NCI-H774 (cell line): ENCODE results near the gene TTC38.
"Not testable (repeated sequence)": the region's sequence is repeated elsewhere in the genome, so short reads cannot be mapped to it uniquely, and the experiment has no call there.

ENCODE experiments used
- DNase-seq: peaks from one replicate; lab custom pipeline; 2025; lab: John Stamatoyannopoulos, UW

The TTC38 gene

GRCh38 chr22:46246178-46246577 lies 21.6 kb upstream of the TTC38 start:
- no peak for DNase-seq

GRCh38 chr22:46247443-46247975 lies 20.3 kb upstream of the TTC38 start:
- DNase-seq, result no peak

- peak; percentile 61 for DNase-seq
Observed at GRCh38 chr22:46250035-46250782, 17.6 kb upstream of the TTC38 start, which contains the start of gene CDPF1. Gene CDPF1, minus strand, starts transcription at chr22:46250293. Its CDS starts 2,009 bp downstream, at chr22:46248284.

- no peak for DNase-seq
Observed at GRCh38 chr22:46250783-46251125, 17.1 kb upstream of the TTC38 start.

GRCh38 chr22:46251266-46251665 lies 16.5 kb upstream of the TTC38 start:
- DNase-seq, result no peak

- DNase-seq, result no peak
Observed at GRCh38 chr22:46251816-46252380, 15.9 kb upstream of the TTC38 start.

- no peak for DNase-seq
Observed at GRCh38 chr22:46256358-46256958, 11.3 kb upstream of the TTC38 start.

GRCh38 chr22:46259374-46259773 lies 8.4 kb upstream of the TTC38 start:
- DNase-seq, result no peak

- DNase-seq, result no peak
Observed at GRCh38 chr22:46260038-46260437, 7.8 kb upstream of the TTC38 start.

- no peak for DNase-seq
Observed at GRCh38 chr22:46262449-46263215, 5.2 kb upstream of the TTC38 start.

GRCh38 chr22:46263216-46263590 lies 4.6 kb upstream of the TTC38 start, which contains the start of gene PKDREJ:
Gene PKDREJ, minus strand, starts transcription at chr22:46263343. Its CDS starts 21 bp downstream, at chr22:46263322.
- no peak for DNase-seq

- DNase-seq, result not testable (repeated sequence)
Observed at GRCh38 chr22:46264520-46264919, 3.3 kb upstream of the TTC38 start.

GRCh38 chr22:46265627-46266026 lies 2.2 kb upstream of the TTC38 start:
- not testable (repeated sequence) for DNase-seq

GRCh38 chr22:46269564-46269963 lies 1.8 kb downstream of the TTC38 start:
- DNase-seq, result no peak

GRCh38 chr22:46272196-46272595 lies 4.4 kb downstream of the TTC38 start:
- no peak for DNase-seq

- DNase-seq, result no peak
Observed at GRCh38 chr22:46272762-46273431, 5.1 kb downstream of the TTC38 start.

GRCh38 chr22:46273432-46274148 lies 5.8 kb downstream of the TTC38 start:
- no peak for DNase-seq

GRCh38 chr22:46274381-46274780 lies 6.6 kb downstream of the TTC38 start:
- DNase-seq, result no peak

- no peak for DNase-seq
Observed at GRCh38 chr22:46275455-46276122, 7.8 kb downstream of the TTC38 start.

GRCh38 chr22:46276563-46276962 lies 8.8 kb downstream of the TTC38 start:
- no peak for DNase-seq
